IMR-90 (cell line): ENCODE data around the gene ACAP2. TPM values are rescaled to one million over a fixed set of nuclear protein-coding genes. Genes with fewer than 3 reads are reported as not detected.

Source experiments
- ATAC-seq: fragments of 200-7000 bp; cut with Tn5 transposase; 2 replicates; pipeline ENCODE4 v1.9.1; 2020; ENCODE audit warnings: low read depth, mild to moderate bottlenecking, moderate library complexity
- BruUV-seq: library from RNA; stranded (reverse); fragments of 400-500 nt; replicated peaks from 2 replicates; lab custom pipeline; 2021; lab: Mats Ljungman, UMichigan
- CTCF ChIA-PET: fragments of 300-600 bp; formaldehyde crosslinking; extraction: SDS; loops from one replicate; lab custom pipeline; 2021; ENCODE audit warnings: antibody characterized with exemption; lab: Yijun Ruan, JAX
- POLR2A ChIA-PET: fragments of 300-600 bp; sonication (Branson Sonifier 250); formaldehyde crosslinking; loops from one replicate; lab custom pipeline; 2022; ENCODE audit warnings: antibody characterized with exemption; ENCODE audit not compliant: unreplicated experiment; lab: Charles Lee
- DNase-seq: peaks from one replicate; pipeline ENCODE4 v3.0.0; 2013
- H2AFZ ChIP-seq: replicated peaks from 2 replicates; pipeline ENCODE3; 2013; ENCODE audit warnings: low read length, mild to moderate bottlenecking; ENCODE audit not compliant: poor library complexity
- H2AK5ac ChIP-seq: 2 replicates; pipeline ENCODE4 v1.6.1; 2013; ENCODE audit warnings: low read depth, low read length, inconsistent platforms
- H2AK9ac ChIP-seq: replicated peaks from 2 replicates; pipeline ENCODE3; 2013; ENCODE audit warnings: mild to moderate bottlenecking, low read depth, low read length, moderate library complexity; ENCODE audit not compliant: poor library complexity
- H2BK120ac ChIP-seq: 2 replicates; pipeline ENCODE4 v1.6.1; 2013; ENCODE audit warnings: low read depth, low read length, inconsistent platforms
- H2BK15ac ChIP-seq: 3 replicates; pipeline ENCODE4 v1.6.1; 2013; ENCODE audit warnings: low read depth, low read length, inconsistent platforms
- H2BK20ac ChIP-seq: 2 replicates; pipeline ENCODE4 v1.6.1; 2013; ENCODE audit warnings: low read depth, mild to moderate bottlenecking, inconsistent platforms, low read length, moderate library complexity
- H2BK5ac ChIP-seq: 2 replicates; pipeline ENCODE4 v1.6.1; 2013; ENCODE audit warnings: mild to moderate bottlenecking, low read depth, low read length, inconsistent platforms; ENCODE audit not compliant: poor library complexity, severe bottlenecking
- H3K14ac ChIP-seq: replicated peaks from 2 replicates; pipeline ENCODE4 v1.6.1; 2013; ENCODE audit warnings: low read depth, low read length, inconsistent platforms
- H3K18ac ChIP-seq: 2 replicates; pipeline ENCODE4 v1.6.1; 2013; ENCODE audit warnings: low read depth, low read length, control low read depth
- H3K23ac ChIP-seq: 2 replicates; pipeline ENCODE4 v1.6.1; 2013; ENCODE audit warnings: low read depth, low read length, inconsistent platforms
- H3K27ac ChIP-seq: 2 replicates; pipeline ENCODE4 v1.5.1; 2013; ENCODE audit warnings: mild to moderate bottlenecking, control low read depth, low read length; ENCODE audit not compliant: insufficient read depth
- H3K27me3 ChIP-seq: 2 replicates; pipeline ENCODE4 v1.6.1; 2013; ENCODE audit warnings: low read length; ENCODE audit not compliant: control insufficient read depth, insufficient read depth
- H3K36me3 ChIP-seq: 2 replicates; pipeline ENCODE4 v1.6.1; 2013; ENCODE audit warnings: low read length, mixed read lengths; ENCODE audit not compliant: control insufficient read depth, insufficient read depth
- H3K4ac ChIP-seq: 2 replicates; pipeline ENCODE4 v1.6.1; 2013; ENCODE audit warnings: low read depth, low read length, inconsistent platforms
- H3K4me1 ChIP-seq: 2 replicates; pipeline ENCODE4 v1.6.1; 2013; ENCODE audit warnings: low read length, mixed read lengths; ENCODE audit not compliant: control insufficient read depth, insufficient read depth
- H3K4me2 ChIP-seq: 2 replicates; pipeline ENCODE4 v1.6.1; 2013; ENCODE audit warnings: low read depth, mild to moderate bottlenecking, control low read depth, low read length, moderate library complexity
- H3K4me3 ChIP-seq: 2 replicates; pipeline ENCODE4 v1.5.1; 2013; ENCODE audit warnings: low read depth, mild to moderate bottlenecking, control low read depth, low read length, moderate library complexity; ENCODE audit not compliant: insufficient read depth
- H3K56ac ChIP-seq: 2 replicates; pipeline ENCODE4 v1.6.1; 2013; ENCODE audit warnings: low read length, inconsistent platforms; ENCODE audit not compliant: insufficient read depth; ENCODE audit errors: extremely low read depth
- H3K79me1 ChIP-seq, 2 experiments: 2 replicates each; pipeline ENCODE4 v1.6.1; 2013; ENCODE audit warnings: low read length in 2 of 2, inconsistent platforms in 1 of 2, low read depth in 1 of 2
- H3K9ac ChIP-seq: 2 replicates; pipeline ENCODE4 v1.6.1; 2013; ENCODE audit warnings: low read depth, low read length, control low read depth
- H3K9me1 ChIP-seq: 2 replicates; pipeline ENCODE4 v1.6.1; 2013; ENCODE audit warnings: low read length, inconsistent platforms; ENCODE audit not compliant: insufficient read depth
- H3K9me3 ChIP-seq: 2 replicates; pipeline ENCODE4 v1.6.1; 2013; ENCODE audit warnings: low read length; ENCODE audit not compliant: control insufficient read depth, insufficient read depth
- H4K20me1 ChIP-seq: 2 replicates; pipeline ENCODE4 v1.6.1; 2013; ENCODE audit warnings: low read length, inconsistent platforms; ENCODE audit not compliant: insufficient read depth
- H4K5ac ChIP-seq: 2 replicates; pipeline ENCODE4 v1.6.1; 2013; ENCODE audit warnings: mild to moderate bottlenecking, low read depth, low read length, control low read depth
- H4K8ac ChIP-seq, 2 experiments: 2 replicates each; pipeline ENCODE4 v1.6.1; 2013; ENCODE audit warnings: low read depth in 2 of 2, low read length in 2 of 2, control low read depth in 1 of 2, inconsistent platforms in 1 of 2
- H4K91ac ChIP-seq: 2 replicates; pipeline ENCODE4 v1.6.1; 2013; ENCODE audit warnings: low read depth, low read length, inconsistent platforms; ENCODE audit not compliant: insufficient read depth
- MAFK ChIP-seq: IDR thresholded peaks from 2 replicates; pipeline ENCODE4 v1.6.1; 2012; ENCODE audit warnings: low read depth, low read length, improper control_type of control experiment
- MXI1 ChIP-seq: IDR thresholded peaks from 2 replicates; pipeline ENCODE4 v1.6.1; 2012; ENCODE audit warnings: low read depth, mild to moderate bottlenecking, low read length, moderate library complexity, borderline replicate concordance
- NFE2L2 ChIP-seq: fragments of 150-350 bp; IDR thresholded peaks from 2 replicates; pipeline ENCODE4 v1.6.1; 2016; ENCODE audit warnings: low read depth, mild to moderate bottlenecking, low read length
- POLR2A ChIP-seq: IDR thresholded peaks from 2 replicates; pipeline ENCODE4 v1.6.1; 2012; ENCODE audit warnings: mild to moderate bottlenecking, low read depth, low read length
- RFX5 ChIP-seq: IDR thresholded peaks from 2 replicates; pipeline ENCODE4 v1.8.0; 2012; ENCODE audit warnings: low read depth, mild to moderate bottlenecking, low read length, moderate library complexity
- USF2 ChIP-seq: fragments of 150-350 bp; IDR thresholded peaks from 2 replicates; pipeline ENCODE4 v1.6.1; 2017; ENCODE audit warnings: mild to moderate bottlenecking, antibody characterized with exemption, low read length, low read depth
- WGBS, 2 experiments: methylation state at CpG; one replicate each; pipeline versions ENCODE4 v1.1.5 to v1.1.7; 2013; ENCODE audit warnings: missing lambda C conversion rate in 2 of 2; ENCODE audit not compliant: insufficient read length in 1 of 2; ENCODE audit errors: extremely low coverage in 2 of 2; 5-methylcytosine and 5-hydroxymethylcytosine counted together
- dilution Hi-C: fragments of 300-500 bp; cut with HindIII; formaldehyde crosslinking; loops from one replicate; pipeline ENCODE4 v1.14.3; 2018; ENCODE audit warnings: low sequenced_read_pairs; ENCODE audit not compliant: unreplicated experiment
- in situ Hi-C: fragments of 300-500 bp; cut with MboI; formaldehyde crosslinking; loops from 3 replicates; pipeline ENCODE4 v1.14.3; 2019; ENCODE audit warnings: low sequenced_read_pairs, inconsistent platforms, mixed read lengths
- intact Hi-C: fragments of 100-400 bp; cut with micrococcal nuclease; formaldehyde crosslinking; loops from 2 replicates; pipeline ENCODE4 v1.10.0; 2022
- polyA plus RNA-seq, 3 experiments: library from polyadenylated mRNA; depleted of rRNA; stranded (reverse); fragments of >200 nt; gene quantifications; 2 replicates each; pipeline ENCODE4 v1.2.3, GENCODE V29; 2012; ENCODE audit warnings: low replicate concordance in 1 of 3
- total RNA-seq: library from RNA; depleted of rRNA; stranded (reverse); fragments of >200 nt; gene quantifications from 2 replicates; pipeline ENCODE4 v1.2.3, GENCODE V29; 2012

The ACAP2 gene
- total and polyA plus RNA-seq, 2 of the 4 experiments (the other 2 are of a cell fraction) = 11.9 to 35.1 TPM

- ATAC-seq = no peak
- no peaks in the 10 kb centered on the region for H3K36me3 ChIP-seq
- no peak overlapping the region for H3K56ac ChIP-seq
- H3K9me1 ChIP-seq = peaks cover 10% of the 10 kb centered on the region
- no peak overlapping the region for H4K8ac ChIP-seq
- H3K79me1 ChIP-seq = peaks cover 22 to 59% of the 10 kb centered on the region in 2 experiments
- WGBS, 2 experiments = 77% methylated on average over 6 of the region's 13 CpGs; no CpG with 5 or more reads in 1 of the 2 experiments
- no peak overlapping the region for H2AK5ac ChIP-seq
- no peaks in the 10 kb centered on the region for H3K9me3 ChIP-seq
- H4K5ac ChIP-seq = no peak overlapping the region
- no peak overlapping the region for H3K9ac ChIP-seq
- CTCF ChIA-PET = interaction anchor here (1.1 to 1.2 kb wide), 2 partner anchors 16 to 66 kb away, joined by 3 read pairs; partner anchors contain the start of gene XXYLT1
- no peak overlapping the region for H2BK120ac ChIP-seq
- H3K4me1 ChIP-seq = peaks cover 20% of the 10 kb centered on the region
- H3K18ac ChIP-seq = no peak overlapping the region
- no peak overlapping the region for H3K23ac ChIP-seq
- H2BK20ac ChIP-seq = no peak overlapping the region
- no TSS peak for BruUV-seq
- no peak overlapping the region for H3K27ac ChIP-seq
- dilution Hi-C loops (no loop called here), intact Hi-C loops (loop anchor here (10.0 kb wide), 1 partner anchor 100 kb away; no protein-coding TSS in a partner anchor), in situ Hi-C loops (loop anchor here (10.0 kb wide), 1 partner anchor 140 kb away; no protein-coding TSS in a partner anchor)
- H3K4me2 ChIP-seq = no peak overlapping the region
- POLR2A ChIA-PET = no interaction called here
- H4K20me1 ChIP-seq = no peaks in the 10 kb centered on the region; the same call in none of the 2 replicates
- H2AK9ac ChIP-seq = no peak overlapping the region
- no peak overlapping the region for H3K14ac ChIP-seq
- no peak overlapping the region for H3K4ac ChIP-seq
- H2BK5ac ChIP-seq = no peak overlapping the region
- H3K4me3 ChIP-seq = no peak overlapping the region
- no peak for DNase-seq
- H4K91ac ChIP-seq = no peak overlapping the region
- H2AFZ ChIP-seq = no peak overlapping the region
- no peak for TF ChIP-seq USF2
- no peak for TF ChIP-seq POLR2A
- TF ChIP-seq MXI1 = no peak
- no peak for TF ChIP-seq NFE2L2
- no peak for TF ChIP-seq MAFK
- no peak for TF ChIP-seq RFX5
- H3K27me3 ChIP-seq = no peaks in the 10 kb centered on the region
- no peak overlapping the region for H2BK15ac ChIP-seq
Observed at GRCh38 chr3:195255176-195255500, 187.7 kb downstream of the ACAP2 start.
